Fibroblast of lung (primary cell): ENCODE results near the gene SERPINB5. TPM values are rescaled to one million over a fixed set of nuclear protein-coding genes. Genes with fewer than 3 reads are reported as not detected.

Experiments used
- DNase-seq, 2 donors: peaks; one replicate each; pipeline versions ENCODE4 v3.0.0 to v3.0.0-alpha.2; 2010; ENCODE audit warnings: low read depth in 2 of 2
- H2AFZ ChIP-seq: 2 replicates; pipeline ENCODE4 v1.5.1; 2012; ENCODE audit warnings: low read length, control low read depth, inconsistent platforms
- H3K27ac ChIP-seq: 2 replicates; pipeline ENCODE4 v1.5.1; 2011; ENCODE audit warnings: low read length, control low read depth; ENCODE audit not compliant: insufficient read depth
- H3K27me3 ChIP-seq: 2 replicates; pipeline ENCODE4 v1.5.1; 2011; ENCODE audit warnings: mild to moderate bottlenecking, low read length; ENCODE audit not compliant: control insufficient read depth, insufficient read depth
- H3K36me3 ChIP-seq: 2 replicates; pipeline ENCODE4 v1.5.1; 2011; ENCODE audit warnings: low read length; ENCODE audit not compliant: control insufficient read depth, insufficient read depth
- H3K4me1 ChIP-seq: 2 replicates; pipeline ENCODE4 v1.5.1; 2011; ENCODE audit warnings: low read length; ENCODE audit not compliant: control insufficient read depth, insufficient read depth; ENCODE audit errors: extremely low read depth
- H3K4me2 ChIP-seq: 2 replicates; pipeline ENCODE4 v1.5.1; 2011; ENCODE audit warnings: low read length, control low read depth; ENCODE audit not compliant: insufficient read depth; ENCODE audit errors: extremely low read depth
- H3K4me3 ChIP-seq, 4 experiments: fragments of 200-600 bp in 1 of 4; sonication (generic) in 1 of 4; replicated peaks in 1 of 4; 2 replicates each; pipeline ENCODE4 v1.5.1; 2011 to 2016; ENCODE audit warnings: low read length in 4 of 4, low read depth in 3 of 4, mild to moderate bottlenecking in 3 of 4, control low read depth in 2 of 4, inconsistent platforms in 1 of 4, mixed read lengths in 1 of 4; ENCODE audit not compliant: insufficient read depth in 1 of 4; ENCODE audit errors: control extremely low read depth in 1 of 4
- H3K79me2 ChIP-seq: 2 replicates; pipeline ENCODE4 v1.5.1; 2012; ENCODE audit warnings: mild to moderate bottlenecking, low read length, inconsistent platforms; ENCODE audit not compliant: control insufficient read depth, insufficient read depth
- H3K9ac ChIP-seq: 2 replicates; pipeline ENCODE4 v1.5.1; 2011; ENCODE audit warnings: mild to moderate bottlenecking, low read length, control low read depth; ENCODE audit not compliant: insufficient read depth
- H3K9me3 ChIP-seq: 2 replicates; pipeline ENCODE4 v1.5.1; 2012; ENCODE audit warnings: low read depth, low read length; ENCODE audit not compliant: control insufficient read depth, insufficient read depth
- H4K20me1 ChIP-seq: 2 replicates; pipeline ENCODE4 v1.5.1; 2011; ENCODE audit warnings: low read length; ENCODE audit not compliant: control insufficient read depth, insufficient read depth; ENCODE audit errors: extremely low read depth
- CTCF ChIP-seq, 2 donors: IDR thresholded peaks in 1 of 2; conservative IDR thresholded peaks in 1 of 2; 1 replicate in 1 of 2; 2 replicates in 1 of 2; pipeline ENCODE4 v1.5.1; 2011 to 2012; ENCODE audit warnings: low read length in 2 of 2, control low read depth in 1 of 2, inconsistent platforms in 1 of 2, low read depth in 1 of 2, mild to moderate bottlenecking in 1 of 2
- EZH2 ChIP-seq: IDR thresholded peaks from 2 replicates; pipeline ENCODE4 v1.5.1; 2012; ENCODE audit warnings: low read length, control low read depth, mild to moderate bottlenecking; ENCODE audit errors: missing control alignments
- polyA plus RNA-seq, 2 donors: library from polyadenylated mRNA; depleted of rRNA in 1 of 2; stranded (reverse) in 1 of 2; unstranded in 1 of 2; fragments of >200 nt; gene quantifications; 2 replicates each; pipeline ENCODE4 v1.2.1, GENCODE V29; 2011 to 2012; ENCODE audit warnings: missing spikeins in 1 of 2
- total RNA-seq: library from RNA; depleted of rRNA; stranded (reverse); fragments of >200 nt; gene quantifications from 2 replicates; pipeline ENCODE4 v1.2.1, GENCODE V29; 2014

SERPINB5 gene
- total and polyA plus RNA-seq, 2 donors (not counting 1 experiment from before 2014, with no cell fraction given) = 0.05 TPM; not detected in 1

GRCh38 chr18:63465059-63465458, 11.7 kb upstream of the SERPINB5 start:
- Histone ChIP-seq H3K27me3 (peaks cover 10% of the 10 kb centered on the region), H3K27ac (no peak overlapping the region), H4K20me1 (no peaks in the 10 kb centered on the region), H2AFZ (no peak overlapping the region), H3K9ac (no peak overlapping the region), H3K36me3 (no peaks in the 10 kb centered on the region), H3K4me2 (no peak overlapping the region), H3K9me3 (no peaks in the 10 kb centered on the region), H3K79me2 (no peaks in the 10 kb centered on the region), H3K4me1 (no peaks in the 10 kb centered on the region), H3K4me3 (no peak overlapping the region)
- no peak for DNase-seq
- no peak for TF ChIP-seq EZH2
- TF ChIP-seq CTCF (conservative IDR thresholded peaks at IDR 0.05 in 1 of 2, IDR thresholded peaks at IDR 0.05 in 1 of 2; ENCODE audit: low read depth in 1 of 2, low read length in 2 of 2) = no peak

GRCh38 chr18:63467699-63468098, 9.1 kb upstream of the SERPINB5 start:
- H4K20me1 ChIP-seq = no peaks in the 10 kb centered on the region
- TF ChIP-seq CTCF (conservative IDR thresholded peaks at IDR 0.05 in 1 of 2, IDR thresholded peaks at IDR 0.05 in 1 of 2; ENCODE audit: low read depth in 1 of 2, low read length in 2 of 2) = no peak
- TF ChIP-seq EZH2 = no peak
- no peaks in the 10 kb centered on the region for H3K9me3 ChIP-seq
- no peak overlapping the region for H2AFZ ChIP-seq
- no peak overlapping the region for H3K27ac ChIP-seq
- DNase-seq = no peak
- no peaks in the 10 kb centered on the region for H3K79me2 ChIP-seq
- no peak overlapping the region for H3K4me2 ChIP-seq
- no peaks in the 10 kb centered on the region for H3K36me3 ChIP-seq
- no peak overlapping the region for H3K4me3 ChIP-seq
- no peak overlapping the region for H3K9ac ChIP-seq
- no peaks in the 10 kb centered on the region for H3K4me1 ChIP-seq
- peaks cover 6% of the 10 kb centered on the region for H3K27me3 ChIP-seq

GRCh38 chr18:63468575-63468974, 8.2 kb upstream of the SERPINB5 start:
- Histone ChIP-seq H3K27ac (no peak overlapping the region), H3K27me3 (peaks cover 6% of the 10 kb centered on the region), H3K4me3 (no peak overlapping the region), H4K20me1 (no peaks in the 10 kb centered on the region), H2AFZ (no peak overlapping the region), H3K36me3 (no peaks in the 10 kb centered on the region), H3K9ac (no peak overlapping the region), H3K4me2 (no peak overlapping the region), H3K79me2 (no peaks in the 10 kb centered on the region), H3K9me3 (no peaks in the 10 kb centered on the region), H3K4me1 (no peaks in the 10 kb centered on the region)
- TF ChIP-seq CTCF (conservative IDR thresholded peaks at IDR 0.05 in 1 of 2, IDR thresholded peaks at IDR 0.05 in 1 of 2; ENCODE audit: low read depth in 1 of 2, low read length in 2 of 2) (no peak), EZH2 (no peak)
- no peak for DNase-seq
